Stimulated activated CD4-positive, alpha-beta T cell treated with anti-CD3 and anti-CD28 coated beads, Interleukin-1b, Interleukin-23, amount 100 ng/mL, for 4 hours (primary cell): Measurements from ENCODE around the gene NCR2.
"Not testable (repeated sequence)": the region's sequence is repeated elsewhere in the genome, so short reads cannot be mapped to it uniquely, and the experiment has no call there.

Experiments used
- DNase-seq, 2 donors: peaks; one replicate each; pipeline ENCODE4 v3.0.0-alpha.2; 2020; ENCODE audit warnings: low read depth in 2 of 2

Gene NCR2, protein sequence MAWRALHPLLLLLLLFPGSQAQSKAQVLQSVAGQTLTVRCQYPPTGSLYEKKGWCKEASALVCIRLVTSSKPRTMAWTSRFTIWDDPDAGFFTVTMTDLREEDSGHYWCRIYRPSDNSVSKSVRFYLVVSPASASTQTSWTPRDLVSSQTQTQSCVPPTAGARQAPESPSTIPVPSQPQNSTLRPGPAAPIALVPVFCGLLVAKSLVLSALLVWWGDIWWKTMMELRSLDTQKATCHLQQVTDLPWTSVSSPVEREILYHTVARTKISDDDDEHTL

DNA sequence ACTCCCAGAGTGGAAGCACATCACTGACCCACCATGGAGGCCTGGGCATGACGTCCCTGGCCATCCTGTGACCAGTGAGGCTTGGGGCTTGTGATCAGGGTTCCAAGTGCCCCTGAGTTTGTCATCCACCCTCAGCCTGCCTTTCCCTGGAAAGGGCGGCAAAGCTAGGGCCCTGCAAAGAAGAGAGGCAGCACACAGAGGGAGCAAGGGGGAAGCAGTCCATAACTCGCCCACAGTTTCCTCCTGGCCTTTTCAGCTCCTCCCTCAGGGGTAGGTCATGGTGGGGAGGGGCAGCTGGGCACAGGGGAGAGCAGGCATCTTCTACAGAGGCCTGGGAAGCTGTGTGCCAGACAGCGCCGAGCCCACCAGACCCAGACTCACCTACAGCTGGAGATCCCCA lies at the start of gene NCR2:
Gene NCR2, plus strand, starts transcription at position 313 of the 400 bp plus-strand sequence. CDS start 269 bp downstream, outside the sequence.
- no peak for DNase-seq

DNA sequence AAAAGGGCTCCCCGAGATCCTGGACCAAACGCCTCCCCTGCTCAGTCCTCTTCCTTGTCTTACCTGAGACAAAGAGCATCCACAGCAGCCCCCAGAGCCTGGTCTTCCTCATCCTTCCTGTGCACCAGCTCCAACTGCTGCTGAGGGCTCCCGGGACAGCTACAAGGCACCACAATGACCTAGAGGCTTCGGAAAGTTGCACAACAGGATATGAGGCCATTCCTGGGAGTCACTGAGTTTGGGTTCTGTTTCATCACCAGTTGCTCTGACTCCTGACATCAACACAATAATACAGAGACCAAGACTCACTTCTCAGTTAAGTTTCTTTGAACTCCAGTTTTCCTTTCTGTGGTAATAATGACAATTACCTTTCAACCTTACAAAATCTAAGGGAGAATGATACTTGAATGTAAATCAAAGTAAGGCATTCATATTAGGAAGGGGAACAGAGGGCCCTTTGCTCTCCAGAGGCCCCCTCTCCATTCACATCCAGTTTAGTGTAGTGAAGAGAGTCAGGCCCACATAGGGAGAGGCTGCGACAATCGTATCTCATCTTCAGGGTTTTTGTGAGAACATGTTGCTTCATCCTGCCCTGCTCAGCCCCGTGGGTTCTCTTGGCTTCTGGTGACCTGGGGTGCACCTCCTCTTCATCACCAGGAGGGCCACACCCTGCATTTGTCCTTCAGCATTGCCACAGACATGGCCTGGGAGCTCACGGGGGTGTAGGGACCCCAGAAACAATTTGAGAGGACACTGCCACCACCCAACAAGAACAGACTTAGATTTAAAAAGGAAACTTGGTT lies 48.7 kb upstream of the NCR2 start, which contains the start of gene TREM1:
Gene TREM1, minus strand, starts transcription at position 139 of the 803 bp plus-strand sequence. Its CDS starts 27 bp downstream, at position 112.
- DNase-seq: no peak

DNA sequence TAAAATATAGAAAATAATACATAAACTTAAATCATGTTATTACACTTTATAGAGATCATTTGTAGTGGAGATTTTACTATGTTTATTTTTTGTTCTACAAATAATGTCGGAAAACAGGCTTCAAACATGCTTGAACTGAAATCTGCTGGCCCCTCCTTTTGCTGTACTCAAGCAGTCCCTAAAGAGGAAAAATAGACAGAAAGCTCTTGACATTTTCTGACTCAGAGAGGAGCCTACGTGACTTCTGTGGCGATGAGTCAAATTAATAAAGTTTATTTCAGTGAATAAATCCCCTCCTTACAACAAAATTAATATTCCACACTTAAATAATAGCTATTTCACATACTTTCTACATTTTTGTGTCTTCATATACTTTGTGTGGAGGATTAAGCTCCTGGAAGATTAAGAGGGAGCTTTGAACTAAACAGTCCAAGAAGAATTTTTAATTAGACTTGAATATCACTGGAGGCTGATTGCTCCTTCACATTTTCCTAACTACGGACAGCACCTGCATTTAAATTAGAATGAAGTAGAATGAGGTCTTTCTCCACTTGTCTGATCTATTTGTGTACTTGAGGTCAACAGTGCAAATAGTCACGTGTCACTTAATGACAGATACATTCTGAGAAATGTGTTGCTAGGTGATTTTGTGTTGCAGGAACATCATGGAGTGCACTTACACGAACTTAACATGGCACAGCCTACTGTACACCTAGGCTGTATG lies 47.2 kb upstream of the NCR2 start:
- no peak for DNase-seq

DNA sequence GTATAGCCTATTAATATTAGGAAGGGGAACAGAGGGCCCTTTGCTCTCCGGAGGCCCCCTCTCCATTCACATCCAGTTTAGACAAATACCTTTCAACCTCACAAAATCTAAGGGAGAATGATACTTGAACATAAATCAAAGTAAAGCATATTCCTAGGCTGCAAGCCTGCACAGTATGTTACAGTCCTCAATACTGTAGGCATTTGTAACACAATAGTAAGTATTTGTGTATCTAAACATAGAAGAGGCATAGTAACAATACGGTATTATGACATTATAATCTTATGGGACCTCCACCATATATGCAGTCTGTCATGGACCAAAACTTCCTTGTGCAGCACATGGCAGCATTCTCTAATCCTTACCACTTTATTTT lies 46.7 kb upstream of the NCR2 start:
- DNase-seq: no peak

DNA sequence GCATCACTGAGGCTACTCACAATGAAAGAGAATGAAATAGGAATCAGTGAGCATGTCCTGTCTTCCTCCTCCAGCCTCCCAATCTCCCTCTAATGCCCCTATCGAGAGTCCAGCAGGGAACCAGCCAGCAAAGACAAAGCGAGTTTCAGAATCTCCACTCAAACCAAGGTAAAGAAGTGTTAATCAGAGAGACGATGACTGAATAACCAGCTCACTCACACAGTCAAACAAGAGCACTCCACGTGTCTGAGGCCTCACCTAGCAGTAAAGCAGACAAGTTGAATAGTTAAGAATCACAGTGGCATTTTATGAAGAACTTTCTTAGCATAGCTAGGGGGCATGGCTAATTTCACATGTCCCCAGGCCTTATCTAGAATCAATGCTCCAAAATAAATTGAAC lies 45.6 kb upstream of the NCR2 start:
- no peak for DNase-seq

DNA sequence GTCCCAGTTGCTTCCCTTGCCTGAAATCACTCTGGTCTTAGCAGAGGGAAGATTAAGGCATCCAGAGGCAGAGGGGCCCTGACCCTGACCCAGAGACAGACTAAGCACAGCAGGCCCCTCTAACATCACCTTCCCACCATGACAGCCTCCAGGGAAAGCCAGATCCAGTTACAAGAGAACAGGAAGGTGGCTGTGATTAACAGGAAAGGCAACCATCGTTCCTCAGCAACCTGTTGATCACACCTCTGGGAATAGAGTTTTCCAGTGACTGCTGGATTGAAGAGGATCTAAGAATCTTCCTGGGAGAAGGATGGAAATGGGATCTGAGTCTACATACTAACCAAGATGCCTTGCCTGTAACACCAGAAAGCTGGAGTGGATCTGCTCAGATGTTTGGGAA lies 43.7 kb upstream of the NCR2 start:
- DNase-seq: no peak

DNA sequence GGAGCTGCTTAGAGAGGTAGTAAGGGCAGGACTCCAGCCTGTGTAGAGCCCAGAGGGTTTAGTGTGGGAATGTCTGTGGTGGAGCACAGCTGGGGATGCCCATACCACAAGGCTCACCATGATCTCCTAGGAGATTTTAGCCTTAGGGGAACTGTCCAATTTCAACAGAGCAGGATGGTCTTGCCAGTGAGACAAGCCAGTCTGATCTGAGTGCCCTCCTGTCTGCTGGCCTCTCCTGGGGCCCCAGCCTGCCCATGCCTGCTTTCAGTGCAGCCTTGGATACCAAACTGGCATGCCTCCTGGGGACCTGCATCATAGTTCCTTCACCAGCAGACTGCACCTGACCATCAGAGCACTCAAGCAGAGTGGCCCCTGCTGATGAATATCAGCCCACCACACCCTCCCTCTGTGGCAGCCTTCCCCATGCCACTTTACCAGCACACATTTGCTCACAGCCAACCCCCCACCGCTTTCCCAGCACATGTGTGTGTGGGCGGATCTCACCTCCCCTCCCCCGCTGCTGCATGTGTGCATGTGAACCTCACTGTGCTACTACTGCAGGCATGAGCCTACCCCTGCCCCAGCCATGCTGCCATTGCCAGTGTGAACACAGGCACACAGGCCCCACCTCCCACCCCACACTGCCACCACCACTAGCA lies 41.1 kb upstream of the NCR2 start:
- DNase-seq: no peak

DNA sequence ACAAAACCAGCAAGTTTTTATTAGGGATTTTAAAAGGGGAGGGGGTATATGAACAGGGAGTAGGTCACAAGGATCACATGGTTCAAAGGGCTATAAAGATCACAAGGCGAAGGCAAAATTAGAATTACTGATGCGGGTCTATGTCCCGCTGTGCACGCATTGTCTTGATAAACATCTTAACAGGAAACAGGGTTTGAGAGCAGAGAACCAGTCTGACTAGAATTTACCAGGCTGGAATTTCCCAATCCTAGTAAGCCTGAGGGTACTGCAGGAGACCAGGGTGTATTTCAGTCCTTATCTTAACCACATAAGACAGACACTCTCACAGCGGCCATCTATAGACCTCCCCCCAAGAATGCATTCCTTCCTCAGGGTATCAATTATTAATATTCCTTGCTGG lies 38.2 kb upstream of the NCR2 start:
- DNase-seq: not testable (repeated sequence)

DNA sequence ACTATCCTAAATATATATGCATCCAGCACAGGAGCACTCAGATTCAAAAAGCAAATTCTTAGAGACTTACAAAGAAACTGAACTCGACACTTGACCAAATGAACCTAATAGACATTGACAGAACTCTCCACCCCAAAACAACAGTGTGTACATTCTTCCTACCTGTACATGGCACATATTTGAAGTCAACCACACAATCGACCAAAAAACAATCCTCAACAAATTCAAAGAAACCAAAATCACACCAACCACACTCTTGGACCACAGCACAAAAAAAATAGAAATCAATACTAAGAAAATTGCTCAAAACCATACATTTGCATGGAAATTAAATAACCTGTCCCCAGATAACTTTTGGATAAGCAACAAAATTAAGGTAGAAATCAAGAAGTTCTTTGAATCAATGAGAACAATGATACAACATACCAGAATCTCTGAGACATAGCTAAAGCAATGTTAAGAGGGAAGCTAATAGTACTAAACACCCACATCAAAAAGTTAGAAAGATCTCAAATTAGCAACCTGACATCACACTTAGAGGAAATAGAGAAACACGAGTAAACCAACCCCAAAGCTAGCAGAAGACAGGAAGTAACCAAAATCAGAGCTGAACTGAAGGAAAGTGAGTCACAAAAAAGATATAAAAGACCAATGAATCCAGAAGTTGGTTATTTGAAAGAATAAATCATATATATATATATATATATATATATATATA lies 36.5 kb upstream of the NCR2 start:
- no peak for DNase-seq

DNA sequence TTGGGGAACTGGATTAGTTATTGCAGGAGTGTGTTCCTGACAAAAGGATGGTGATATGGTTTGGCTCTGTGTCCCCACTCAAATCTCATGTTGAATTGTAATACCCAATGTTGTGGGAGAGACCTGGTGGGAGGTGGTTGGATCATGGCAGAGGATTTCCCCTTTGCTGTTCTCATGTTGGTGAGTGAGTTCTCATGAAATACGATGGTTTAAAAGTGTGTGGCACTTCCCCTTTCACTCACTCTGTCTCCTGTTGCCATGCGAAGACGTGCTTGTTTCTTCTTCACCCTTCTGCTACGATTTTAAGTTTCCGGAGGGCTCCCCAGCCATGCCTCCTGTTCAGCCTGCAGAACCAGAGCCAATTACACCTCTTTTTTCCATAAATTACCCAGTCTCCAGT lies 32.8 kb upstream of the NCR2 start:
- DNase-seq: no peak

DNA sequence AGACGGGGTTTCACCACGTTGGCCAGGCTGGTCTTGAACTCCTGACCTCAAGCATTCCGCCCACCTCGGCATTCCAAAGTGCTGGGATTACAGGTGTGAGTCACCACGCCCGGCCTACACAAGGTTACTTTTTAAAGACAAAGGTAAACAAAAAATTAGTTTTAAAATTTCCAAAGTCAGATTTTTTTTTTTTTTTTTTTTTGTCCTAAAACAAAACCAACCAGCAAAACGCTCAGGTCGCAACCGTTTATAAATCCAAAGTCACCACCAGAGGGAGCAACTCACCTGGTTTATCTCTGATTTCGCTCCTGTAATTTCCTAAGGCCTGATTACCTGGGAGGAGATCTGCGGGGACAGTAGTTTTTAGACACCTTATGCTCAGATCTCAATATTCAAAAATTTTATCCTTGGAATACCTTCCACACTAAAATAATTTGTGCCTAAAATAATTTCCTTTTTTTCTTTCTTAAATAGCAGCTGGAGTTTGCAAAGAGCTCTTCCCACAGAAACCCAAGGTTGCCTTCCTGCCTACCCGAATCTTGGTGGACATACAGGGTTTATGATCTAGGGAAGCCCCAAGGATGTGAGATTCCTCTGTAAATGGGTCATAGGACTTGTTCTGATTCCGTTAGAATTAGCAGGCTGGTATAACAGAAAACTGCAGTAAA lies 29.1 kb upstream of the NCR2 start:
- DNase-seq: peak in 1 of 2 donors; percentile 31

DNA sequence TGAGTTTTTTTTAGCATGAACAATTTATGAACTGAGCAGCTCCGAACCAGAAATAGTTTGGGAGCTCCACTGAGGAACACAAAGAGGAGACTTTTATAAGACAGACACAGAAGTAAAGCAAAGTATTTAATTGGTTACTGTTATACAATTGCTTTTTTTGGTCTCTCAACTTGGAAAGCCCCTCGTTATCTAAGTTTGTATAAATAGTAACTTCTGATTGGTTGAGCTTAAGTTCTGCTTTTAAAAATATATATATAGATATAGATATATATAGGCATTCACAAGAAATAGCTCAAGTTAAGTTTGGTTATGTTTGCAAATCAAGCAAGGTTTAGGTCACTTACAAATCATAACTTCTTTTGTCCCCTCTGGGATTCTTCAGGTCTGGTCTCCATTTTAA lies 20.2 kb upstream of the NCR2 start:
- no peak for DNase-seq

DNA sequence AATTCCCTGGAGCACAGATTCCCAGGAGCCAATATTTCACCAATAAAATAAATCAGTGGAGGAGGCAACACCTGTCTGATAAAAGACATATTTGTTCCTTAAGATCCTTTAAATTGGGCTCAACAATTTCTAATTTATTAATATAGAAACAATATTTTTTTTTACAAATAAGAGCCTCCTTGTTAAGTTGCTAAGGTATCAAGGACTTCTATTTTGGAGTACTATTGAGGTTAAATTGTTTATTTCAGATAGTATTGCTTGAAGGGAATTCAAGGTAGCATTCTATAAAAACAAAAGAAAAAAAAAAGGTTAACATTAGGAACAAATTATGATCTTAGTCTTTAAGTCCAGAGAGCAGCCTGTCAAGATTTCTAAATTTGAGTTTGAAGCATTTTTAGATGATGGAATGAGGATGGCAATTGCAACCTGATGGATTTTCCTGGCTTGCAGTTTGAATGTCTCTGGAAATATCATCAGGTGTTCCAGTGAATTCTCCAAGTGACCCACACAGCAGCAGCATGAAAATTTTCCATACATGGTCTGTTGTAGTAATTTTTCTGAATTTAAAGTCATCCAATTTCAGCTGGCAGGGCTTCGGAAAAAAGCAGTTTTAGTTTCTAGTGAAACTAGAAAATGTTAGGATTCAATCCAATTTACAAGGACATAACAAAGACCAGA lies 19.3 kb upstream of the NCR2 start:
- DNase-seq: no peak

DNA sequence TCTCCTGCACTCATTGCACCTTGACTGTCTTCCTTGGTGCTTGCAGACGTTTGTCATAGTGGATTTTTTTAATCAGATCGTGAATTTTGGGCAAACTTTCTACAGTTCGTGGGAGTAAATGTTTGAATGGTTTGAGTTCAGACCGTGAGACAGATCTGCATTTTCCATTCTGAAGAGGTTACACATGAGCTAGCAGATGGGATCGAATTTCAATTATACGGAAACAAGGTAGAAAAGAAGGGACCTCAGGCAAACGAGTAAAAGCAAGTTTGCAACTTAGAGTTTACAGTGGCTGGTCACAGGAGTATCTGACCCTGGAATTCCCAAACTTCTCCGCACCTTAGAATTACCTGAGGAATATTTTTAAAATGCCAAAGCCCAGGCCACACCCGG lies 17.2 kb upstream of the NCR2 start:
- DNase-seq: no peak

DNA sequence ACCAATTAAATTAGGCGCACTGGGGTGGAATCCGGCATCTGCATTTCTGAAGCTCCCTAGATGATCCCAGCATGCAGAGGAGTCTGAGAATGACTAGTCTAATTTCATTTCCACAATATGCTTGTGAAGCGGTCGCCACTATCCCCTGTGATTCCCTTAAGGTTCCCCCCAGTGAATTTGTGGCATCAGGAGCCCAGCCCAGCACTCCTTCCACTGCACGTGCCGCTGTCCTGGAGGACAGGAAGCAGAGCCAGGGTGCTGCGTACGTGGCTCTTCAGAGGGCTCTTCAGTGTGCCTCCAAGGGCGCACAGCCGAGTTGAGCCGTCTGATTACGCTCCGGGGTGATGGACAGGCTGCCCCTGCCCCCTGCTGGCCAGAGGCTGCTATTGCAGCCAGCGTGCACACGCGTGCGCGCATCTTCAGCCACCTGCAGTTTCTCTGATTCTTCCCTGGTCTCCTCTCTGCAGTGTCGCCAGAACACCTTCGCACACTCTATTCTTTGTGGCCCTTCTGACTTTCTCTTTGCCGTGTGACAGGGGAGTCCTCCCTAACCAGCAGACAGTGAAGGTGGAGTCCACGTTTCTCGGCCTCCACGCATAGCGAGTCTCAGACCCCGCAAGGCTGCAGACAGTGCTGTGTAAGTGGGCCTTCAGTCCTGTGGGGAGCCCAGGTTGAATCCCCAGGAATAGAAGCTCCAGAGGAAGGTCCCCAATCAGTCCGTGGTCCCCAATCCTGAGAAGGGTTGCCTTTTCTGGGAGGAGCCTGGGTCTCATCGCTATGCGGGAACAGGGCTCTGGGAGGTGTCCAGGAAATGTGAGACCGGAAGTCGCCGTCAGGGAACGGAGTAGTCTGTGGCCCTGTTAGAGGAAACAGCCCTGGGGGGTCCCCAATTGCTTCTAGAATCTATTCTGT lies 16.5 kb upstream of the NCR2 start:
- DNase-seq: peak; percentile 73 to 76

DNA sequence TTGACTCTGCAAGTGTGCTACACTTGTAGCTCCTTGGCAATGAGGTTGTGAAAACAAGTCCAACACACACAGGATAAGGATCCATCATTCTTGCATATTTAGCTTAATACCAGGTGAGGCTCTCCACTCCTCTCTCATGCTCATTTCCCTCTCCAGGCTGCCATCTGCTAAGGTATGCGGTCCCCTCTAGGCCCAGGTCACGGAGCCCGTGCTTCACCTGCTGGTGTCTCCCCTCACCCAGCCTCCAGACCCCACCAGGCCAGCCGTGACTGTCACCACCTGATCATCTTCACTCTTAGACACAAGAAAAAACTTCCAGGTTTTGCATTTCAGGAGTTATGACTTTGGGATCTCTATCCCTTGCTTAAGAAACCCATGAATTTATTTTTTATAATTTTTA lies 14.2 kb upstream of the NCR2 start:
- DNase-seq: no peak

DNA sequence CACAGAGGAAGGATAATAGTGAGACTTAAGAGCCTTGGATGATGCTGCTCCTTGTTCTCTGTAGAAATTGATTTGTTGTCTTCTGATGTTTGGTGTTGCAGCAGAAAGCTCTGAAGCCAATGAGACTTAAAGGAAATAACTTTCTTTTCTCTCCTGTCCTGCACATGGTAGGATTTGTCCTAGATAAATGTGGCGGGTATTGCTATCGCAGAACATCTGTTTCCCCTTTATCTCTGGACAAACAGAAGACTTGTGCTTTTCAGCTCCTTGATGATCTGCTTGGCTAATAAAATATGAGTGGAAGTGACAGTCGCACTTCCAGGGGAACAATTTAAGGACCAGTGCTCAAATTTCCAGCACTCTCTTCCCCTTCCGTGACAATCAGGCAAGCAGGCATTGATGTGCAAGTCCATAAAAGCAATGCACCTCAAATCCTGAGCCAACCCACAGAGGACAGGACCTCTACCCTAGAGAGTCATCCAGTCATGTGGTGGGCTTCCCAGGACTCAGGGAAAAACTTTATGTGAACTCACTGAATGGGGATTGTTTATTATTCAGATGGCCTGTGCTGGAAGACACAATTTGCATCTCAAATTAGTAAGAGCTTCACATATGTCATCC lies 9.9 kb upstream of the NCR2 start:
- DNase-seq: no peak

DNA sequence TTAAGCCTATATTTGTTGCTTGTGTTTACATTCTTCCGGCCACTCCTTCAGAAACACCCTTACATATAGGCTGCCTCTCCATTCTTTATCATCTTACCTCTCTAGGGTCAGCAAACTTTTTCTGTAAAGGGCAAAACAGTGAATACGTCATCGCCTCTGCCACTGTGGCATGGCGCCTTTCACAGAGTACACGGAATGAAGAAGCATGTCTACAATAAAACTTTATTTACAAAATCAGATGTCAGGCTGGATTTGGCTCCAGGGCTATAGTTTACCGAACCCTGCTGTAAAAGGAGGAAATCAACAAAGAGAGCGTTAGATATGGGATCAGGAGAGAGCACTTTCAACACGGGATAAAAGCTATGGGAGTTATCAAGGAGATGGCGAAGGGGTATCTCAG lies 9.3 kb upstream of the NCR2 start:
- DNase-seq: no peak

DNA sequence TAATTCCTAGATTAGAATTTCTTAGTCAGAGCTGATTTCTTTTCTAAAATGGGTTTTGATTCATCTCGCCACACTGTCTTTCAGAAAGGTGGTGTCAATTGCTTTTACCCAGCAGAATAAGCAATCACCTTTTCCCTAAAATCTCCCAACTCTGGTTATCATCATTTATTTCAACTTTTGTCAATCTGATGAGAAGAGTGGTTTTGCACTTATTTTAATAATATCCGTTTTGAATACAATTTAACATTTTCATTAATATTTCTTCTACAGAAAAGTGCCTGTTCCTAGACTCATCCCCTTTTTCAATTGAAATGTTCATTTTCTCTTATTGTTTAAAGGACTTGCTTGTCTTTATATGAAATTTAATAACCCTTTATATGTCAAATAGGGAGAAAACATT lies 8.2 kb upstream of the NCR2 start:
- no peak for DNase-seq
